Stomach (tissue), 9 donors: ENCODE measurements around the gene SNTA1. TPM values are rescaled to one million over a fixed set of nuclear protein-coding genes. Genes with fewer than 3 reads are reported as not detected.

Source experiments
- DNase-seq, 2 donors: peaks; one replicate each; pipeline versions ENCODE4 v3.0.0 to v3.0.0-alpha.2; 2013 to 2019
- H3K27ac ChIP-seq, 5 donors: fragments of 200-600 bp in 4 of 5; sonication (generic) in 4 of 5; one replicate each; pipeline ENCODE4 v1.5.1; 2013 to 2019; ENCODE audit warnings: mild to moderate bottlenecking in 1 of 5, moderate library complexity in 1 of 5
- H3K27me3 ChIP-seq, 3 donors: fragments of 200-600 bp; sonication (generic); one replicate each; pipeline ENCODE4 v1.5.1; 2017 to 2019; ENCODE audit warnings: mixed run types in 1 of 3
- H3K36me3 ChIP-seq, 4 donors: fragments of 200-600 bp; sonication (generic); 1 replicate in 3 of 4; 2 replicates in 1 of 4; pipeline ENCODE4 v1.5.1; 2016 to 2019
- H3K4me1 ChIP-seq, 4 donors: fragments of 200-600 bp; sonication (generic); one replicate each; pipeline ENCODE4 v1.5.1; 2016 to 2019
- H3K4me3 ChIP-seq, 4 donors: fragments of 200-600 bp; sonication (generic) in 3 of 4; one replicate each; pipeline ENCODE4 v1.5.1; 2016 to 2019; ENCODE audit warnings: mild to moderate bottlenecking in 1 of 4
- H3K9me3 ChIP-seq, 4 donors: fragments of 200-600 bp; sonication (generic); one replicate each; pipeline ENCODE4 v1.5.1; 2016 to 2019
- EP300 ChIP-seq: sonication (generic); formaldehyde crosslinking; IDR thresholded peaks from one replicate; pipeline ENCODE4 v1.6.1; 2017; ENCODE audit warnings: antibody characterized with exemption
- POLR2A ChIP-seq, 4 donors: fragments of 450-650 bp; IDR thresholded peaks; one replicate each; pipeline ENCODE4 v1.6.1; 2016; ENCODE audit warnings: antibody characterized with exemption in 4 of 4, control low read depth in 2 of 4, mild to moderate bottlenecking in 1 of 4, moderate library complexity in 1 of 4
- POLR2AphosphoS5 ChIP-seq, 3 donors: sonication (generic); formaldehyde crosslinking; IDR thresholded peaks; one replicate each; pipeline ENCODE4 v1.6.1; 2016; ENCODE audit warnings: antibody characterized with exemption in 3 of 3
- WGBS, 5 donors: extraction: QIAGEN DNeasy Blood & Tissue Kit in 3 of 5; methylation state at CpG; one replicate each; pipeline versions ENCODE4 v1.1.5 to v1.1.7; 2013 to 2018; 5-methylcytosine and 5-hydroxymethylcytosine counted together
- intact Hi-C: fragments of 100-400 bp; cut with DNase I; formaldehyde crosslinking; loops from one replicate; pipeline ENCODE4 v1.15.1; 2023; ENCODE audit warnings: low total_unique reads
- polyA plus RNA-seq, 3 donors: library from polyadenylated mRNA; stranded (reverse); fragments of 200-250 nt; gene quantifications; one replicate each; pipeline ENCODE4 v1.2.3, GENCODE V29; 2013
- total RNA-seq, 5 donors: library from RNA; depleted of rRNA; stranded (reverse); fragments of >200 nt; gene quantifications; one replicate each; pipeline versions ENCODE4 v1.1.0 to v1.2.3, GENCODE V29; 2014 to 2016
- TF ChIP-seq, protein P1 (sequence below), 7 experiments: fragments of 450-650 bp in 4 of 7; fragments of 200-600 bp in 3 of 7; sonication (generic) in 3 of 7; IDR thresholded peaks; one replicate each; pipeline ENCODE4 v1.5.1; 2016 to 2019; ENCODE audit warnings: antibody characterized with exemption in 7 of 7, control low read depth in 2 of 7, mild to moderate bottlenecking in 1 of 7
- donor health status: healthy with polysubstance abuse.
- donor health status: Bipolar disorder and iron deficiency.
- donor health status: healthy.

Gene SNTA1
- total and polyA plus RNA-seq, 8 donors, result 8.8 to 40.8 (median 22.6) TPM

DNA sequence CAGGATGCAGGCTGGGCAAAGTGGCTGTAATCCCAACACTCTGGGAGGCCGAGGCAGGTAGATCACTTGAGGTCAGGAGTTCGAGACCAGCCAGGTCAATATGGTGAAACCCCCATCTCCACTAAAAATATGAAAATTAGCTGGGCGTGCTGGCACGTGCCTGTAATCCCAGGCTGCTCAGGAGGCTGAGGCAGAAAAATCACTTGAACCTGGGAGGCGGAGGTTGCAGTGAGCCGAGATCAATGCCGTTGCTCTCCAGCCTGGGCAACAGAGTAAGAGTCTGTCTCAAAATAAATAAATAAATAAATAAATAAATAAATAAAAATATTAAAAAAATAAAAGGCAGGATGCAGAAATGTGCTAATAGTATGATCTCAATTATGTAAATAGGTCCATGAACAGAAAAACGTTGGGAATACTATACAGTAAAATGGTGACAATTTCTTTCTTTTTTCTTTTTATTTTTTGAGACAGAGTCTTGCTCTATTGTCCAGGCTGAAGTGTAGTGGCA lies 37.9 kb upstream of the SNTA1 start:
- no peak for DNase-seq
- 94 to 96% (median 95%) methylated on average over 8 of the region's 8 CpGs for WGBS, 5 donors
- TF ChIP-seq POLR2A (IDR thresholded peaks at IDR 0.05) (no peak), EP300 (no peak), POLR2AphosphoS5 (IDR thresholded peaks at IDR 0.05) (no peak)
- TF ChIP-seq, protein P1, sequence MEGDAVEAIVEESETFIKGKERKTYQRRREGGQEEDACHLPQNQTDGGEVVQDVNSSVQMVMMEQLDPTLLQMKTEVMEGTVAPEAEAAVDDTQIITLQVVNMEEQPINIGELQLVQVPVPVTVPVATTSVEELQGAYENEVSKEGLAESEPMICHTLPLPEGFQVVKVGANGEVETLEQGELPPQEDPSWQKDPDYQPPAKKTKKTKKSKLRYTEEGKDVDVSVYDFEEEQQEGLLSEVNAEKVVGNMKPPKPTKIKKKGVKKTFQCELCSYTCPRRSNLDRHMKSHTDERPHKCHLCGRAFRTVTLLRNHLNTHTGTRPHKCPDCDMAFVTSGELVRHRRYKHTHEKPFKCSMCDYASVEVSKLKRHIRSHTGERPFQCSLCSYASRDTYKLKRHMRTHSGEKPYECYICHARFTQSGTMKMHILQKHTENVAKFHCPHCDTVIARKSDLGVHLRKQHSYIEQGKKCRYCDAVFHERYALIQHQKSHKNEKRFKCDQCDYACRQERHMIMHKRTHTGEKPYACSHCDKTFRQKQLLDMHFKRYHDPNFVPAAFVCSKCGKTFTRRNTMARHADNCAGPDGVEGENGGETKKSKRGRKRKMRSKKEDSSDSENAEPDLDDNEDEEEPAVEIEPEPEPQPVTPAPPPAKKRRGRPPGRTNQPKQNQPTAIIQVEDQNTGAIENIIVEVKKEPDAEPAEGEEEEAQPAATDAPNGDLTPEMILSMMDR (IDR thresholded peaks at IDR 0.05), result no peak
- H3K4me3 ChIP-seq, result no peak overlapping the region
- H3K27ac ChIP-seq, result no peak overlapping the region
- H3K4me1 ChIP-seq, result peaks cover 0 to 12% (median 11%) of the 10 kb centered on the region in 4 donors
- no peaks in the 10 kb centered on the region for H3K27me3 ChIP-seq
- H3K9me3 ChIP-seq, result no peaks in the 10 kb centered on the region
- intact Hi-C loops, result no loop called here
- H3K36me3 ChIP-seq, result no peaks in the 10 kb centered on the region

DNA sequence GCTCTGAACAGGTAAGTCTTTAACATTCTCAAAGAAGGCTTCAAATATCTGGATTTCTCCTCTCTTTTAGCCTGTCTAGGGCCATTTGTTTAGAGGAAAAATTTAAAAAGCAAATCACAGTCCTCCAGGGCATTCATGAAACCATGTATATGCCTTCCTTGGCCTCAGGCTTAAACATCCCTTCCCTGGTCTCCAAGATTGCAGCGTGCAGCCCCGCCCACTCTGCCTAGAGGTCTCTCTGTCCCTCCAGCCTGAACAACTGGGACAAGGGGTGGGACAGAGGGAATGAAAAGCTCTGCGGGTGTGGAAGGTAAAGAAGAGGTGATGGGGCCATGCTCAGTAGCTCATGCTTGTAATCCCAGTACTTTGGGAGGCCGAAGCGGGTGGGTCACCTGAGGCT lies 36.5 kb upstream of the SNTA1 start:
- Histone ChIP-seq H3K27me3 (peaks cover 0 to 6% (median 0%) of the 10 kb centered on the region in 3 donors), H3K36me3 (no peaks in the 10 kb centered on the region), H3K4me3 (no peak overlapping the region), H3K27ac (no peak overlapping the region), H3K9me3 (no peaks in the 10 kb centered on the region), H3K4me1 (peaks cover 0 to 23% (median 14%) of the 10 kb centered on the region in 4 donors)
- DNase-seq, result peak in 1 of 2 donors; percentile 41
- 78 to 90% (median 88%) methylated on average over 5 of the region's 5 CpGs for WGBS, 5 donors
- intact Hi-C loops, result no loop called here
- no peak for TF ChIP-seq EP300
- TF ChIP-seq POLR2A (IDR thresholded peaks at IDR 0.05), result no peak
- TF ChIP-seq, protein P1 (IDR thresholded peaks at IDR 0.05), result no peak
- TF ChIP-seq POLR2AphosphoS5 (IDR thresholded peaks at IDR 0.05), result no peak

DNA sequence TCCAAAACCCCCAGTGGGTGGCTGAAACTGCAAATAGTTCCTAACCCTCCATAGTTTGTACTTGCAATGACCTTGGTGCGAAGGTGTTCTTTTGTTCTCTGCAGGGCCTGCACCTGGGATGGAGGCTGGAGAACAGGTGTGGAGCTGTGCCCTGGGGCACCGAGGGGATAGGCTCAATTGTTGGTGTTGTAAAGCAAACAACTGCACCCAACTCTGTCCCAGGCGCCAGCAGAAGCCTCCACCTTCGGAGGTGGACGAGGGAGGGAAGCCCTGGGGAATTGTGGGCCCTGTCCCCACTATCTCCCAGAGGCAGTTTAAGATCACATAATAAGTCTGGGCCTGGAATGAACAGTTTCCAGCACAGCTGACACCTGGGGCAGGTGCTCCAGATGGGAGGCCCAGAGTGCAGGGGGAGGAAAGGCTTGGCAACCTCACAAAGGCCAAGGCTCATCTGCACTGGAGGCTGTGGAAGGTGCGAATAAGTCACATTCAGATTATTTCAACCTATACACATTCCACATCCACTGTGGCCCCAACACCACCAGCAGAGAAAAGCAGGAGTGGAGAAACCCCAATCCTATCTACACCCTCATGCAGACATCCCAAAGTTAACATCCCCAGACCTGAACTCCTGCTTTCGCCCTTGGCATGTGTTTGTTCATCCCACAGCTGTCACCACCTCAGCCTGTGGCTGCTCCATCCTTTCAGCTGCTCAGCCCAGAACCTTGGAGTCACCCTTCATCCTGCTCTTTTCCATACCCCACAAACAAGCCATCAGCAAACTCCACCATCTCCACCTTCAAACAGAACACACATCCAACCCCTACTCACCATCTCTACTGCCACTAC lies 34.0 kb upstream of the SNTA1 start:
- H3K27ac ChIP-seq, result peak overlapping the region in 3 of 5 donors; percentile 28 to 51 (median 33)
- peaks cover 0 to 6% (median 0%) of the 10 kb centered on the region in 3 donors for H3K27me3 ChIP-seq
- H3K9me3 ChIP-seq, result no peaks in the 10 kb centered on the region
- 39 to 63% (median 46%) methylated on average over 6 to 7 of the region's 7 CpGs for WGBS, 5 donors
- intact Hi-C loops, result no loop called here
- peak; percentile 68 to 71 for DNase-seq
- H3K4me3 ChIP-seq, result no peak overlapping the region
- peaks cover 0 to 23% (median 14%) of the 10 kb centered on the region in 4 donors for H3K4me1 ChIP-seq
- TF ChIP-seq POLR2A (IDR thresholded peaks at IDR 0.05) (no peak), EP300 (no peak), POLR2AphosphoS5 (IDR thresholded peaks at IDR 0.05) (peak in 1 of 3 donors; percentile 27)
- TF ChIP-seq, protein P1 (IDR thresholded peaks at IDR 0.05), result no peak
- H3K36me3 ChIP-seq, result no peaks in the 10 kb centered on the region

DNA sequence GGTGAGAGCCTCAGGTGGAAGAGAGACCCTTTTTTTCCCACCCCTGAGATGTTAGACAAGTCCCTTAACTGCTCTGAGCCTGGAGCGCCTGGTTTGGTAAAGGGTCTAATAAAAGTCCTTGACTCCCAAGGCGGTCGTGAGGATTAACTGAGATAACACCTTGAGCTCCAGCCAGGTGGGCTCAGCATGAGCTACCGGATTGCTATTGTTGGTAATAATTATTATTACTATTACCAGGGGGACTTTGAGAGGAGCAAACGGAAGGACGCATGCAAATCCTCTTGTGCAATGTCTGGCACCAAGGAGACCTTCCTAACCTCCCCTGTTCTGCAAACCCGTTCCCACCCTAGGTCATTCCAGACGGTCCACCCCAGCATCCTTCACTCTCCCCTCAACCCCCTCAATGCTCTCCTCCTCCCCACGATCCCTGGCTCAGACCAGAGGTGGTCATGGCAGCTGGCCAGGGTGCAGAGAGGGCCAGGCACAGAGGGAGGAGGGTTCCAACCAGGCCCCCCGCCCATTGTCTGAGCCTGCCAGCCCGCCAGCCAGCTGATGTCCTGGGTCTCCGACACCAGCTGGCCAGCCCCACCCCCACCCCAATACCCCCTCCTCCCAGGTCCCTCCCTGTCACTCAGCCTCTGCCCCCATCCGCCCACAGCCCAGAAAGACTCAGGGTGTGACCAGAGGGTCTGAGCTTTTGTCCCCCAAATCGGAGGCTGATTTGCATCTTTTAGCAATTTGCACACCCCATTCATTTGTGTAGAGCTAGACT lies 32.0 kb upstream of the SNTA1 start:
- peak in 1 of 2 donors; percentile 23 for DNase-seq
- TF ChIP-seq EP300 (no peak), POLR2A (IDR thresholded peaks at IDR 0.05) (no peak), POLR2AphosphoS5 (IDR thresholded peaks at IDR 0.05) (no peak)
- TF ChIP-seq, protein P1 (IDR thresholded peaks at IDR 0.05), result no peak
- 62 to 72% (median 67%) methylated on average over 13 to 14 of the region's 14 CpGs for WGBS, 5 donors
- H3K4me1 ChIP-seq, result peaks cover 0 to 23% (median 14%) of the 10 kb centered on the region in 4 donors
- no peak overlapping the region for H3K4me3 ChIP-seq
- H3K36me3 ChIP-seq, result no peaks in the 10 kb centered on the region
- peaks cover 0 to 6% (median 0%) of the 10 kb centered on the region in 3 donors for H3K27me3 ChIP-seq
- no peaks in the 10 kb centered on the region for H3K9me3 ChIP-seq
- intact Hi-C loops, result no loop called here
- H3K27ac ChIP-seq, result no peak overlapping the region
